ENCODE results near the gene MAP2K6. TPM values are rescaled to one million over a fixed set of nuclear protein-coding genes. Genes with fewer than 3 reads are reported as not detected.

Gene MAP2K6
- total and polyA plus RNA-seq, 7 donors: 1.6 to 51.4 (median 9.7) TPM

DNA sequence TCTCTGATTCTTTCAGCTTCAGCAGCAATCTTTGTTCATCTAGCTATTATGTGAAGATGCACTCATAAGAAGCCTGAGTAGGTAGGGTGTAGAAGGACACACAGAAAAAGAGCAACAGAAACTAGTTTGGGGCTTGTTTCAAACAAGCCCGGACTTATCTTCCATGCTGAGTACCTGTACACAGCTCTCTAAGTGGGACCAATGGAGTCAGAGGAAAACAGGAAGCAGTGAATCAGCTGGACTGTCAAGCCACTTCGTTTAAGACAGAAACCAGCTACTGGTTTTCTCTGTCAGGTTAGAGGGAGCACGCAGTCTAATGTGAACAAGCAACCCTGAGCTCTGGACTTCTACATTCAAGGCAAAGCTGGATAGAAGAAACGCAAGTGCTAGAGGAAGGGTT is 16.0 kb downstream of the MAP2K6 start:
- TF ChIP-seq POLR2A (IDR thresholded peaks at IDR 0.05) (no peak), POLR2AphosphoS5 (IDR thresholded peaks at IDR 0.05) (peak; percentile 25 to 77 (median 52))
- 55 to 67% methylated on average over 4 of the region's 4 CpGs for WGBS, 2 donors

DNA sequence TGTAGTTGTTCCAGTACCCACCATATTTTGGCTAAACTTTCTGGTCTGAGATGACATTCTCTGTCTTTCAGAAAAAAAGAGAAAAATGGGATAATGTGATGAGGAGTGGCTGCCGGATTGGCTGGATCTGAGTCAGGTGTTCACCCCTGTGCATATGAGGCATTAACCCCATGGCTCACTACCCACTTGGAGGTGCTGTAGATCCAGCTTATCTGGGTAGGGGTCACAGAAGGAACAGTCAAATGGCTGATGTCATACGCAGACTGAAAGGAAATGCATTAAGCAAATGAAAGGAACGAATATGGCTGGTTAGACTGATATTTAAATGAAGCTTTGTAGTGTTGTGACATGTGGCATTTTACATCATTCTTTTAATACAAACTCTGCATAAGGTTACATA is 17.3 kb downstream of the MAP2K6 start:
- intact Hi-C loops (cut with DNase I): loop anchor here (5.0 kb wide), 2 partner anchors 70 to 105 kb away; partner anchors contain the start of gene ABCA5
- WGBS, 2 donors: 96 to 97% methylated on average over 3 of the region's 3 CpGs
- H3K27ac ChIP-seq: no peak overlapping the region
- H3K27me3 ChIP-seq: no peaks in the 10 kb centered on the region
- DNase-seq: no peak
- no peaks in the 10 kb centered on the region for H3K36me3 ChIP-seq
- H3K4me3 ChIP-seq: no peak overlapping the region
- H3K9me3 ChIP-seq: no peaks in the 10 kb centered on the region
- H3K4me1 ChIP-seq: peaks cover 0 to 33% (median 26%) of the 10 kb centered on the region in 4 donors
- TF ChIP-seq, protein P1, sequence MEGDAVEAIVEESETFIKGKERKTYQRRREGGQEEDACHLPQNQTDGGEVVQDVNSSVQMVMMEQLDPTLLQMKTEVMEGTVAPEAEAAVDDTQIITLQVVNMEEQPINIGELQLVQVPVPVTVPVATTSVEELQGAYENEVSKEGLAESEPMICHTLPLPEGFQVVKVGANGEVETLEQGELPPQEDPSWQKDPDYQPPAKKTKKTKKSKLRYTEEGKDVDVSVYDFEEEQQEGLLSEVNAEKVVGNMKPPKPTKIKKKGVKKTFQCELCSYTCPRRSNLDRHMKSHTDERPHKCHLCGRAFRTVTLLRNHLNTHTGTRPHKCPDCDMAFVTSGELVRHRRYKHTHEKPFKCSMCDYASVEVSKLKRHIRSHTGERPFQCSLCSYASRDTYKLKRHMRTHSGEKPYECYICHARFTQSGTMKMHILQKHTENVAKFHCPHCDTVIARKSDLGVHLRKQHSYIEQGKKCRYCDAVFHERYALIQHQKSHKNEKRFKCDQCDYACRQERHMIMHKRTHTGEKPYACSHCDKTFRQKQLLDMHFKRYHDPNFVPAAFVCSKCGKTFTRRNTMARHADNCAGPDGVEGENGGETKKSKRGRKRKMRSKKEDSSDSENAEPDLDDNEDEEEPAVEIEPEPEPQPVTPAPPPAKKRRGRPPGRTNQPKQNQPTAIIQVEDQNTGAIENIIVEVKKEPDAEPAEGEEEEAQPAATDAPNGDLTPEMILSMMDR (IDR thresholded peaks at IDR 0.05): no peak
- TF ChIP-seq POLR2AphosphoS5 (IDR thresholded peaks at IDR 0.05) (no peak), POLR2A (IDR thresholded peaks at IDR 0.05) (no peak), EP300 (IDR thresholded peaks at IDR 0.05) (no peak)

More for the DNA sequence above, 16.0 kb downstream of the MAP2K6 start:
- intact Hi-C loops (cut with DNase I): loop anchor here (5.0 kb wide), 2 partner anchors 72 to 103 kb away; partner anchors contain the start of gene ABCA5
- Histone ChIP-seq H3K36me3 (no peaks in the 10 kb centered on the region), H3K4me1 (peaks cover 0 to 33% (median 26%) of the 10 kb centered on the region in 4 donors), H3K4me3 (no peak overlapping the region), H3K9me3 (no peaks in the 10 kb centered on the region), H3K27me3 (no peaks in the 10 kb centered on the region), H3K27ac (peak overlapping the region in 3 of 4 donors; percentile 39 to 62 (median 49))
- no peak for DNase-seq

DNA sequence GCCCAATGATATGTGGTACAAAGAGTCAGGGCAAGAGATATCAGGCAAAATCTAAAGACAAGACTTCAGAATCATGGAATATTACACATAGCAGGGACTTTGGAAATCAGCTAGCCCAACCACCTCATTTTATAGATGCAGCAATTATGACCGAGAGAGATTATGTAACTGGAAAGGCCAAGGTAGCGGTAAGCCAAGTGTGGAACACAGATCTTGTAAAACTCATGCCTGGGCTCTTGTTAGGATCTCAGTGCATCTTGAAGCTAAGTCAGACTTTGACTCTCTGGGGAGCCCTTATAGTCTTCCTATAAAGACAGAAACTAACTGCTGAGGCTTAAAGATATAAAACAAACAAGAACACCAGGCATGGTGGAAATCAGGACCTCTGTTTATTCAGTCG is 18.6 kb downstream of the MAP2K6 start:
- Histone ChIP-seq H3K27ac (peak overlapping the region in 1 of 4 donors; percentile 43), H3K27me3 (no peaks in the 10 kb centered on the region), H3K9me3 (no peaks in the 10 kb centered on the region), H3K36me3 (no peaks in the 10 kb centered on the region), H3K4me1 (peaks cover 0 to 33% (median 26%) of the 10 kb centered on the region in 4 donors), H3K4me3 (no peak overlapping the region)
- DNase-seq: no peak
- intact Hi-C loops (cut with DNase I): loop anchor here (5.0 kb wide), 2 partner anchors 69 to 106 kb away; partner anchors contain the start of gene ABCA5
- TF ChIP-seq POLR2AphosphoS5 (IDR thresholded peaks at IDR 0.05) (peak in 1 of 4 donors; percentile 7), EP300 (IDR thresholded peaks at IDR 0.05) (no peak), POLR2A (IDR thresholded peaks at IDR 0.05) (no peak)
- TF ChIP-seq, protein P1 (IDR thresholded peaks at IDR 0.05): no peak
- 43 to 75% methylated on average over 3 of the region's 3 CpGs for WGBS, 2 donors

DNA sequence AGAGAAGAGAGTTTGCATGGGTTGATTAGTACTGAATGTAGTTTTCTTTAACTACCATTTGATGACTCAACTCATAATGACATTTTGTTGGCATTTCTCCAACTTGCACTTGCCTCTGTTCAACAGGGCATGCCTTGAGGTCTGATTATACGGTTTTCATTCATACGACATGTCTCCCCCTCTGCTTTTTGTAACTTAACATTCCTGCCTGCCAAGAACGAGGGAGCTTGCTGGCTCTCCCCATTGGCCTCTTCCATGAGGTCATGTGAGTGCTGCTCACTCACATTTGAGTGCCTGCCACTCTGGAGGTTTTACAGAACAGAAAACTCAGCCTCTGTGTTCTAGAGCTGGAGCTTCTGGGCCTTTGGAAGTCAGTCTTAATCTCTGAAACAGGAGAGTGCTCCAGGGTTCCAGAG is 19.7 kb downstream of the MAP2K6 start:
- no peak for TF ChIP-seq EP300 (IDR thresholded peaks at IDR 0.05)
- TF ChIP-seq POLR2A (IDR thresholded peaks at IDR 0.05): no peak
- peak in 2 of 4 donors; percentile 27 to 34 for TF ChIP-seq POLR2AphosphoS5 (IDR thresholded peaks at IDR 0.05)
- TF ChIP-seq, protein P1 (IDR thresholded peaks at IDR 0.05): no peak
- intact Hi-C loops (cut with DNase I): loop anchor here (5.0 kb wide), 2 partner anchors 68 to 107 kb away; partner anchors contain the start of gene ABCA5
- no peak for DNase-seq
- Histone ChIP-seq H3K27me3 (no peaks in the 10 kb centered on the region), H3K9me3 (peaks cover 0 to 2% (median 0%) of the 10 kb centered on the region in 4 donors), H3K4me1 (peaks cover 0 to 33% (median 26%) of the 10 kb centered on the region in 4 donors), H3K36me3 (no peaks in the 10 kb centered on the region), H3K4me3 (no peak overlapping the region), H3K27ac (peak overlapping the region in 2 of 4 donors; percentile 4 to 43)
- 21 to 50% methylated on average over 3 of the region's 3 CpGs for WGBS, 2 donors

DNA sequence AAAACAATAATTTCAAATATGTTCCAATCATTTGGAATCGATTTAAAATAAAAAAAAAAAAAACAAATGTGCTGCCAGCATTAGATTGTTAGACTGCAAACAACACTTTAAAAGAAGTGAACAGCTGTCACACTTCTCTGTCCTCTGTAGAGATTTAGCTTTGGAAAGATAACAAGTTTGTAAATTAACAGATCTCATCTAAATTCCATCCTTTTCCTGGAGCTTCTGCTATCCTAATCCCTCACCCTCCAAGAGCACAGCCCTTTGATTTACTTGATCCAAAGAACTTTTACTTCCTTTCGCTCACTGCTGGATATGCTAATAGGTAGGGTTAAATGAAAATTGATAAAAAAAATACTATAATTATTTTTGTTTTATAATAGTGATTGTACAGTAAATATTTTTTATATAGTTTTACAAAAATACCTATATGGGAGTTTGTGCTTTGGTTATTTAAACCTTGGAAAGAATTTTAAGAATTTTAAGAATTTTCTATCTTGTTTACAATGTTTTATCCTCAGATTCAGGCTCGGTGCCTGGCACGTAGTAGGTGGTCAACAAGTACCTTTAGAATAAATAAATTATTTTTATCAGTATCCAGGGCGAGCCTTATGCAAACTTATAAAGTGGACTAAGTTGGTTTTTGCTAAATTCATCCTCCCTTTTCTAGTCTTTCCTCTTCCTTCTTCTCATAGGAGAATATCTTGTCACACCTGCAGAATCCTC is 21.6 kb downstream of the MAP2K6 start:
- Histone ChIP-seq H3K9me3 (peaks cover 0 to 2% (median 0%) of the 10 kb centered on the region in 4 donors), H3K27ac (no peak overlapping the region), H3K4me1 (peaks cover 0 to 23% (median 15%) of the 10 kb centered on the region in 4 donors), H3K4me3 (no peak overlapping the region), H3K36me3 (no peaks in the 10 kb centered on the region), H3K27me3 (no peaks in the 10 kb centered on the region)
- TF ChIP-seq POLR2A (IDR thresholded peaks at IDR 0.05) (no peak), EP300 (IDR thresholded peaks at IDR 0.05) (no peak), POLR2AphosphoS5 (IDR thresholded peaks at IDR 0.05) (no peak)
- TF ChIP-seq, protein P1 (IDR thresholded peaks at IDR 0.05): no peak
- intact Hi-C loops (cut with DNase I): no loop called here
- no peak for DNase-seq
- WGBS, 2 donors: 74 to 79% methylated on average over 5 of the region's 5 CpGs
